Astrocyte of the cerebellum (primary cell): Measurements from ENCODE around the gene GHRHR.

Experiments used
- DNase-seq: peaks from one replicate; pipeline ENCODE4 v3.0.0-alpha.2; 2011; ENCODE audit warnings: low read depth
- H3K4me3 ChIP-seq: 2 replicates; pipeline ENCODE4 v1.5.1; 2011; ENCODE audit warnings: mild to moderate bottlenecking, low read depth, low read length, moderate library complexity
- in situ Hi-C: cut with HindIII; loops from 2 replicates; pipeline ENCODE4 v1.10.0; 2017; ENCODE audit warnings: low sequenced_read_pairs
- TF ChIP-seq, protein P1 (sequence below): IDR thresholded peaks from 2 replicates; pipeline ENCODE4 v1.5.1; 2012; ENCODE audit warnings: low read length, low read depth, moderate library complexity, mild to moderate bottlenecking; ENCODE audit errors: missing control alignments

GHRHR gene

DNA sequence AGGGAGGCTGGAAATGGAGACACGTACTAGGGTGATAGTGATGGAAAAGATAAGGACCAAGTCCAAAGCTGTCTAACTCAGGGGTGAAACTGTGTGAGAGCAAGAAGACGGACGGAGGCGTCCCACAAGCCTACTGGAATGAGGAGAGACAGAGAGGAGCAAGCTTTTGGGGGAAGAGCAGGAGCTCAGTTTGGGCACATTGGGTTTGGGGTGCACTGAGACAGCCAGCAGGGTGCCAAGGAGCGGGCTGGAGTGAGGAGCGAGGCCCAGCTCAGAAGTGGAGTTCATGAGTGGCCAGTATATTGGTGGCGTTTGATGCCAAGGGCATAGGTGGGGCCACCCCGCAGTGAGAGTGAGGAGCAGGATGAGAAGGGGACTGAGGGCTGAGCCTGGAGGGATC lies 22.6 kb downstream of the GHRHR start:
- in situ Hi-C loops, result loop anchor here (25.0 kb wide), 1 partner anchor 126 kb away; no protein-coding TSS in a partner anchor
- TF ChIP-seq, protein P1, sequence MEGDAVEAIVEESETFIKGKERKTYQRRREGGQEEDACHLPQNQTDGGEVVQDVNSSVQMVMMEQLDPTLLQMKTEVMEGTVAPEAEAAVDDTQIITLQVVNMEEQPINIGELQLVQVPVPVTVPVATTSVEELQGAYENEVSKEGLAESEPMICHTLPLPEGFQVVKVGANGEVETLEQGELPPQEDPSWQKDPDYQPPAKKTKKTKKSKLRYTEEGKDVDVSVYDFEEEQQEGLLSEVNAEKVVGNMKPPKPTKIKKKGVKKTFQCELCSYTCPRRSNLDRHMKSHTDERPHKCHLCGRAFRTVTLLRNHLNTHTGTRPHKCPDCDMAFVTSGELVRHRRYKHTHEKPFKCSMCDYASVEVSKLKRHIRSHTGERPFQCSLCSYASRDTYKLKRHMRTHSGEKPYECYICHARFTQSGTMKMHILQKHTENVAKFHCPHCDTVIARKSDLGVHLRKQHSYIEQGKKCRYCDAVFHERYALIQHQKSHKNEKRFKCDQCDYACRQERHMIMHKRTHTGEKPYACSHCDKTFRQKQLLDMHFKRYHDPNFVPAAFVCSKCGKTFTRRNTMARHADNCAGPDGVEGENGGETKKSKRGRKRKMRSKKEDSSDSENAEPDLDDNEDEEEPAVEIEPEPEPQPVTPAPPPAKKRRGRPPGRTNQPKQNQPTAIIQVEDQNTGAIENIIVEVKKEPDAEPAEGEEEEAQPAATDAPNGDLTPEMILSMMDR, result no peak
- H3K4me3 ChIP-seq, result no peak overlapping the region
- DNase-seq, result no peak

DNA sequence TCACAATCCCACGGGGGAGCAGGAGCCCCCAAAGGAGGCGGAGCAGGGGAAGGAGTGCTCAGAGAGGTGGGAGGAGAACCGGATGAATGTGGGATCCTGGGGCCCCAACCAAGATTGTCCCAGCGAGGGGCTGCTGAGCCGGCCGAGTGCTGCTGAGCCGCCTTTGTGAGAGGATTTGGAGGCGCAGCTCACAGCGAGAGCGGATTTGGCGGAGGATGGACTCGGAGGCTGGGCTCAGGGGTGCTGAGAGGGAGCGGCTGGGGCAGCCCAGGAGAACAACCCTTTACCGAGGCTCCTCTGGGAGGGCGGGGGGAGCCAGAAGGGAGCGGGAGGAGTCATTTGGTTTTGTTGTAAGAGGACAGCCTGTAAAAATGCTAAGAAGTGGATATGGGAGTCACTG lies 23.0 kb downstream of the GHRHR start:
- no peak for DNase-seq
- TF ChIP-seq, protein P1, result no peak
- H3K4me3 ChIP-seq, result no peak overlapping the region
- in situ Hi-C loops, result loop anchor here (25.0 kb wide), 1 partner anchor 126 kb away; no protein-coding TSS in a partner anchor

DNA sequence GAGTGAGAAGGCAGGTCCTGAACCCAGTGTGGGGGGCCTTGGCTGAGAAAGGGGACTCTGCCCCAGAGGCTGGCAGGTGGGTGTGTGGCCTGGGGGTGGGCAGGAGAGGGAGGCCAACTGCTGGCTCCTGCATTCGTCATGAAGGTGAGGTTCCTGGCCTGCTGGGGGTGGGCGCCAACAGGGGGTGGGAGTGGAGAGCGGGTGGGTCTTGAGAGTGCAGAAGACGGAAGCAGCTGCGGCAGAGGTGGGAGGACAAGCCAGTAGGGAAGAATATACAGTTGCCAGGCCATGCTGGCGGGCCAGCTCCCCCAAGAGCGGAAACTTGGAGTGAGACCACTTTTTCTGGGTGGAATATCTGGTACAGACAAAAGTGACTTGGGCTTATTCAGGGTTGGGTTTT lies 23.4 kb downstream of the GHRHR start:
- in situ Hi-C loops, result loop anchor here (25.0 kb wide), 1 partner anchor 125 kb away; no protein-coding TSS in a partner anchor
- TF ChIP-seq, protein P1, result no peak
- DNase-seq, result no peak

DNA sequence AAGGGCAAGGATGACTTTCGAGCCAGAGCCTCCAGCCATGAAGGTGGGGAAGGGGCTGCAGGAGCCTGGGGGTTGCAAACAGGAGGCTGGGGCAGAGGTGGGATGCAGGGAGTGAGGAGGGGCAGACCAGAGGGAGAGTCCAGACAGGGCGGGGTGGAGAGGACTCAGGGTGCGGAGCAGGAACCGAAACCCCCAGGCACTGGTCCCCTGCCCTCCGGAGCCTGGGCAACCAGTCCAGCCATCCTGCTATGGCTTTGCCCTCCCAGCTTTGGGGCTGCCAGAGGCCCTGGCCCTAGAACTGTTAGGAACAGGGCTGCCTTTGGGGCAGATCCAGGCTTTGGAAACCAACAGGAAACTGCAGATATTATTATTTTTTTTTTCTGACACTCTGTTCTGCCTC lies 24.2 kb downstream of the GHRHR start:
- in situ Hi-C loops, result loop anchor here (25.0 kb wide), 1 partner anchor 124 kb away; no protein-coding TSS in a partner anchor
- H3K4me3 ChIP-seq, result no peak overlapping the region
- DNase-seq, result no peak
- TF ChIP-seq, protein P1, result no peak

More for the DNA sequence above, 23.4 kb downstream of the GHRHR start:
- H3K4me3 ChIP-seq, result no peak overlapping the region

DNA sequence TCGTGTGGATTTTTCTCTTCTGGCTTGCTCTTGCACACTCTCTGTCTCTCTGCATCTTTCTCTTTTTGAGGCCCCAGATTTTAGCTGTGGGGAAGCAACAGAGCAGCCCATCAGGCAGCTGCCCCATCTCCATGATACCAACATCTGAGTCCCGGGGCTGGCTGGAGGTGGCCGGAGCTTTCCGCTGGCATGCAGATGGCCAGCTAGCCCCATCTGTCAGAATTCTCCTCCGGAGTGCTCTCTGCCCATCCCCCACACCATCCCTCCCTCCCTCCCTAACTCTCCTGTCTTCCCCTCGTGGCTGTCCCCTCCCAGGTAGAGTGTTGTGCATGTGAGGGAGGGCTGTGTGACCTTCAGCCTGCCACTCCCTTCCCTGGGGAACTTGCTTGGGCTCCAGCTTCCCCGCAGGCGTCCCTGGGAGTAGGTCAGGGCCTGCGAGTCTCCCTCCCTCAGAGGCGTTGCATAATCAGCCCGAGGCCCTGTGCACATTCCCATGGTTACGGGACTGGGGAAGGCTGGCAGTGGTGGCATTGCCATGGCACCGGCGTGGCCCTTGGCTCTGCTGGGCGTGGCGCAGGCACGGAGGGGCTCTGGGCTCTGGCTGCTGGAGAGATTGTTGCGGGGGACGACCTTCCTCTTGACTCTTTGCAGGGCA lies 24.7 kb downstream of the GHRHR start:
- no peak overlapping the region for H3K4me3 ChIP-seq
- no peak for DNase-seq
- TF ChIP-seq, protein P1, result no peak
- in situ Hi-C loops, result loop anchor here (25.0 kb wide), 1 partner anchor 124 kb away; no protein-coding TSS in a partner anchor

DNA sequence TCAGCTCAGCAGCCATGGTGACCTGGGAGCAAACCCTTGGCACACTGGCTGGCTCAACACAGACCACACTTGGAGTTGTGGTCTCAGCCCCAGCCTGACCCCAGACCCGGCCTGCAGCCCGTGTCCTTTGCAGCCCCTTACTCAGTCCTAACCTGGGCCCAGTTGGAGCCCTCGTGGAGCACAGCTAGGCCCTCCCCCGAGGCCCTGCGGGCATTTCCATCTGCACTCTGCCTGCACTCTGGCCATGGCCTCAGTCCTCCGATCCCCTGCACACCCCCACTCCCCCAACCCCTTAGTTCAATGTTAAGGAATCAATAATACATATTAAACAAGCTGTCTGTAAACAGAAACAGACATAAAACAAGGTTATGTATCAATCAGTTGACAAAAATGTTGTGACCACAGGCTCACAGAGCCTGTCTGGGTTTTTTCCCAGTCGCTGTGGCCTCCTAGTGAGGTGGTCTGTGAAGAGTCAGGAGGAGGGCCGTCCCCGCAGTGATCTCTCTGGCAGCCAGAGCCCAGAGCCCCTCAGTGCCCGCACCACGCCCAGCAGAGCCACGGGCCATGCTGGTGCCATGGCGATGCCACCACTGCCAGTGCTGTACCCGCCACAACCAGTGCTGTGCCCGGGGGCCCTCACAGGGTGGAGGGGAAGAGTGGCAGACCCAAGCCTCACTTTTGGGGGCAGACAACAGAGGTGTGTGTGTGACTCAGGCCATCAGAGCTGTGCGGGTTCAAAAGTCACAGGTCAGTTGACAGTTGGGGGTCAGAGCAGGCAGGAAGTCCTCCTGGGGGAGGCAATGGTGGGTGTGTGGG lies 25.5 kb downstream of the GHRHR start:
- H3K4me3 ChIP-seq, result no peak overlapping the region
- DNase-seq, result no peak
- TF ChIP-seq, protein P1, result no peak
- in situ Hi-C loops, result loop anchor here (25.0 kb wide), 1 partner anchor 123 kb away; no protein-coding TSS in a partner anchor
